Thyroid gland (tissue), 4 donors: ENCODE results near the gene STARD10. TPM values are rescaled to one million over a fixed set of nuclear protein-coding genes. Genes with fewer than 3 reads are reported as not detected.
"Not testable (repeated sequence)": the region's sequence is repeated elsewhere in the genome, so short reads cannot be mapped to it uniquely, and the experiment has no call there.

Experiments
- DNase-seq, 2 donors: peaks; one replicate each; pipeline ENCODE4 v3.0.0-alpha.2; 2019
- H3K27ac ChIP-seq, 3 donors: fragments of 200-600 bp; sonication (generic); 1 replicate in 2 of 3; 2 replicates in 1 of 3; pipeline ENCODE4 v1.5.1; 2016 to 2019; ENCODE audit warnings: mild to moderate bottlenecking in 1 of 3, moderate library complexity in 1 of 3
- H3K27me3 ChIP-seq: fragments of 200-600 bp; sonication (generic); one replicate; pipeline ENCODE4 v1.5.1; 2019
- H3K36me3 ChIP-seq, 2 donors: fragments of 200-600 bp; sonication (generic); one replicate each; pipeline ENCODE4 v1.5.1; 2016 to 2019
- H3K4me1 ChIP-seq, 2 donors: fragments of 200-600 bp; sonication (generic); one replicate each; pipeline ENCODE4 v1.5.1; 2017 to 2019
- H3K4me3 ChIP-seq, 3 donors: fragments of 200-600 bp; sonication (generic); replicated peaks in 1 of 3; 1 replicate in 2 of 3; 2 replicates in 1 of 3; pipeline ENCODE4 v1.5.1; 2016; ENCODE audit warnings: mild to moderate bottlenecking in 1 of 3
- H3K9me3 ChIP-seq: fragments of 200-600 bp; sonication (generic); one replicate; pipeline ENCODE4 v1.5.1; 2017
- CTCF ChIP-seq, 6 experiments: fragments of 200-600 bp in 3 of 6; fragments of 450-650 bp in 3 of 6; sonication (generic) in 3 of 6; IDR thresholded peaks; one replicate each; pipeline ENCODE4 v1.5.1; 2016 to 2019; ENCODE audit warnings: antibody characterized with exemption in 6 of 6, mild to moderate bottlenecking in 2 of 6, inconsistent platforms in 1 of 6, moderate library complexity in 1 of 6
- POLR2A ChIP-seq, 2 donors: fragments of 450-650 bp; IDR thresholded peaks; one replicate each; pipeline ENCODE4 v1.6.1; 2017; ENCODE audit warnings: antibody characterized with exemption in 2 of 2, mild to moderate bottlenecking in 2 of 2, moderate library complexity in 1 of 2
- WGBS, 2 donors: methylation state at CpG; one replicate each; pipeline ENCODE4 v1.1.5; 2017; 5-methylcytosine and 5-hydroxymethylcytosine counted together
- intact Hi-C: fragments of 100-400 bp; cut with DNase I; formaldehyde crosslinking; loops from one replicate; pipeline ENCODE4 v1.15.1; 2023
- total RNA-seq, 4 donors: library from RNA; depleted of rRNA; stranded (reverse); fragments of >200 nt; gene quantifications; one replicate each; pipeline ENCODE4 v1.2.3, GENCODE V29; 2016

Gene STARD10
- total RNA-seq, 4 donors from 2014 or later, result 67.7 to 113 (median 82.0) TPM

GRCh38 chr11:72829178-72829577 lies 35.3 kb upstream of the STARD10 start:
- intact Hi-C loops, result no loop called here
- DNase-seq, result no peak

GRCh38 chr11:72828692-72829101 lies 34.9 kb upstream of the STARD10 start:
- DNase-seq, result no peak
- peaks cover 5 to 18% of the 10 kb centered on the region in 2 donors for H3K4me1 ChIP-seq
- TF ChIP-seq CTCF (IDR thresholded peaks at IDR 0.05) (no peak), POLR2A (IDR thresholded peaks at IDR 0.05) (no peak)
- no peaks in the 10 kb centered on the region for H3K9me3 ChIP-seq
- WGBS, 2 donors, result 88 to 90% methylated on average over 2 to 7 of the region's 7 CpGs
- H3K4me3 ChIP-seq, result no peak overlapping the region
- intact Hi-C loops, result no loop called here
- peak overlapping the region in 1 of 3 donors; percentile 65 for H3K27ac ChIP-seq
- H3K36me3 ChIP-seq, result no peaks in the 10 kb centered on the region
- H3K27me3 ChIP-seq, result no peaks in the 10 kb centered on the region

More at GRCh38 chr11:72829178-72829577, 35.3 kb upstream of the STARD10 start:
- 93 to 95% methylated on average over 11 to 13 of the region's 13 CpGs for WGBS, 2 donors
- no peak for TF ChIP-seq CTCF (IDR thresholded peaks at IDR 0.05)
- TF ChIP-seq POLR2A (IDR thresholded peaks at IDR 0.05), result no peak
- Histone ChIP-seq H3K27ac (no peak overlapping the region), H3K9me3 (no peaks in the 10 kb centered on the region), H3K36me3 (no peaks in the 10 kb centered on the region), H3K4me1 (peaks cover 5 to 20% of the 10 kb centered on the region in 2 donors), H3K4me3 (no peak overlapping the region), H3K27me3 (no peaks in the 10 kb centered on the region)

- intact Hi-C loops, result no loop called here
- Histone ChIP-seq H3K36me3 (no peaks in the 10 kb centered on the region), H3K9me3 (no peaks in the 10 kb centered on the region), H3K4me3 (no peak overlapping the region), H3K27me3 (no peaks in the 10 kb centered on the region), H3K4me1 (peaks cover under 1 to 14% of the 10 kb centered on the region in 2 donors), H3K27ac (peak overlapping the region in 1 of 3 donors; percentile 65)
- WGBS, 2 donors, result 73 to 80% methylated on average over 8 to 9 of the region's 11 CpGs
- TF ChIP-seq CTCF (IDR thresholded peaks at IDR 0.05) (no peak), POLR2A (IDR thresholded peaks at IDR 0.05) (no peak)
- DNase-seq, result no peak
These were observed 34.3 kb upstream of the STARD10 start for GRCh38 chr11:72828081-72828567.

GRCh38 chr11:72827656-72828055 lies 33.8 kb upstream of the STARD10 start:
- H3K27ac ChIP-seq, result peak overlapping the region in 1 of 3 donors; percentile 65
- intact Hi-C loops, H3K4me3 ChIP-seq, H3K9me3 ChIP-seq, H3K4me1 ChIP-seq, H3K36me3 ChIP-seq, H3K27me3 ChIP-seq, DNase-seq: not testable (repeated sequence)
- 80 to 85% methylated on average over 11 of the region's 11 CpGs for WGBS, 2 donors

- WGBS, 2 donors, result 94 to 97% methylated on average over 5 to 8 of the region's 8 CpGs
These were observed 33.2 kb upstream of the STARD10 start for GRCh38 chr11:72826942-72827480.

More at GRCh38 chr11:72826942-72827480, 33.2 kb upstream of the STARD10 start:
- no peak for TF ChIP-seq POLR2A (IDR thresholded peaks at IDR 0.05)
- TF ChIP-seq CTCF (IDR thresholded peaks at IDR 0.05), result no peak
- no peak for DNase-seq
- no peaks in the 10 kb centered on the region for H3K9me3 ChIP-seq
- no peak overlapping the region for H3K4me3 ChIP-seq
- no peaks in the 10 kb centered on the region for H3K27me3 ChIP-seq
- peaks cover 0 to 11% of the 10 kb centered on the region in 2 donors for H3K4me1 ChIP-seq
- H3K36me3 ChIP-seq, result no peaks in the 10 kb centered on the region
- intact Hi-C loops, result no loop called here
- H3K27ac ChIP-seq, result no peak overlapping the region
